AG04450 (cell line): Measurements from ENCODE around the gene MBNL1. TPM values are rescaled to one million over a fixed set of nuclear protein-coding genes. Genes with fewer than 3 reads are reported as not detected.

Experiments
- CTCF ChIA-PET: fragments of 300-600, 350-600 bp; formaldehyde crosslinking; extraction: SDS; loops from one replicate; lab custom pipeline; 2022; ENCODE audit warnings: antibody characterized with exemption, inconsistent platforms; lab: Charles Lee
- POLR2A ChIA-PET: fragments of 350-600 bp; formaldehyde crosslinking; extraction: SDS; loops from one replicate; lab custom pipeline; 2021; ENCODE audit warnings: antibody characterized with exemption, inconsistent platforms; lab: Yijun Ruan, JAX
- DNase-seq: peaks from one replicate; pipeline ENCODE4 v3.0.0-alpha.2; 2011; ENCODE audit warnings: low read depth, low spot score
- H3K27ac ChIP-seq: one replicate; pipeline ENCODE4 v1.5.1; 2012; ENCODE audit warnings: low read depth, low read length, control low read depth
- H3K27me3 ChIP-seq: one replicate; pipeline ENCODE4 v1.6.0; 2012; ENCODE audit warnings: low read length; ENCODE audit not compliant: control insufficient read depth, insufficient read depth
- H3K4me3 ChIP-seq: 2 replicates; pipeline ENCODE4 v1.5.1; 2011; ENCODE audit warnings: mild to moderate bottlenecking, low read depth, low read length, control low read depth
- H3K9me3 ChIP-seq: 2 replicates; pipeline ENCODE4 v1.5.1; 2012; ENCODE audit warnings: low read length; ENCODE audit not compliant: control insufficient read depth, insufficient read depth
- polyA plus RNA-seq: library from polyadenylated mRNA; depleted of rRNA; stranded (reverse); fragments of >200 nt; gene quantifications from 2 replicates; pipeline ENCODE4 v1.2.3, GENCODE V29; 2011
- TF ChIP-seq, protein P1 (sequence below): IDR thresholded peaks from 2 replicates; pipeline ENCODE4 v1.5.1; 2011; ENCODE audit warnings: low read depth, low read length, control low read depth, inconsistent platforms

Gene MBNL1
- polyA plus RNA-seq, 1 experiment: 92.1 TPM

DNA sequence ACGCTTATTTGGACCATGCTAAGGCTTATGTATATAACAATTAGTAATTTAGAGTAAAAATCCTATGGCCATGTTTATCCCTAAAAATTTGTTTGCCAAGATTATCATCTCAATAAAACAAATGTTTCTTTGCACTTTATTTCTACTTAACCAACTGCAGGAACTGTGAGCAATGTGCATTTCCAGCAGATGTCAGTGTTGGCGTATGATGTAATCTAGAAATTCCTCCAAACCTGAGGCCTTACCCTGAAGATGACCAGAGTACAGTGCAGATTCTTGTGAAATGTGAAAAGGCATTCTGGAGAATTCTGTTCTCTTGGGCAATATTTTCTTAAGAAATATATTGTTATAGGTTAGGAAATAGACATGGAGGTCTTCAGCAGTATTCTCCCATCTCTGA, 205.9 kb downstream of the MBNL1 start:
- H3K27me3 ChIP-seq: no peaks in the 10 kb centered on the region
- no peak for DNase-seq
- no peak overlapping the region for H3K4me3 ChIP-seq
- TF ChIP-seq, protein P1, sequence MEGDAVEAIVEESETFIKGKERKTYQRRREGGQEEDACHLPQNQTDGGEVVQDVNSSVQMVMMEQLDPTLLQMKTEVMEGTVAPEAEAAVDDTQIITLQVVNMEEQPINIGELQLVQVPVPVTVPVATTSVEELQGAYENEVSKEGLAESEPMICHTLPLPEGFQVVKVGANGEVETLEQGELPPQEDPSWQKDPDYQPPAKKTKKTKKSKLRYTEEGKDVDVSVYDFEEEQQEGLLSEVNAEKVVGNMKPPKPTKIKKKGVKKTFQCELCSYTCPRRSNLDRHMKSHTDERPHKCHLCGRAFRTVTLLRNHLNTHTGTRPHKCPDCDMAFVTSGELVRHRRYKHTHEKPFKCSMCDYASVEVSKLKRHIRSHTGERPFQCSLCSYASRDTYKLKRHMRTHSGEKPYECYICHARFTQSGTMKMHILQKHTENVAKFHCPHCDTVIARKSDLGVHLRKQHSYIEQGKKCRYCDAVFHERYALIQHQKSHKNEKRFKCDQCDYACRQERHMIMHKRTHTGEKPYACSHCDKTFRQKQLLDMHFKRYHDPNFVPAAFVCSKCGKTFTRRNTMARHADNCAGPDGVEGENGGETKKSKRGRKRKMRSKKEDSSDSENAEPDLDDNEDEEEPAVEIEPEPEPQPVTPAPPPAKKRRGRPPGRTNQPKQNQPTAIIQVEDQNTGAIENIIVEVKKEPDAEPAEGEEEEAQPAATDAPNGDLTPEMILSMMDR: peak; percentile 61
- no peak overlapping the region for H3K27ac ChIP-seq
- CTCF ChIA-PET: interaction anchor here (0.7 to 4.0 kb wide), 5 partner anchors 11 to 100 kb away, joined by 3 to 21 read pairs (median 5); no protein-coding TSS in a partner anchor
- H3K9me3 ChIP-seq: no peaks in the 10 kb centered on the region
- POLR2A ChIA-PET: no interaction called here

DNA sequence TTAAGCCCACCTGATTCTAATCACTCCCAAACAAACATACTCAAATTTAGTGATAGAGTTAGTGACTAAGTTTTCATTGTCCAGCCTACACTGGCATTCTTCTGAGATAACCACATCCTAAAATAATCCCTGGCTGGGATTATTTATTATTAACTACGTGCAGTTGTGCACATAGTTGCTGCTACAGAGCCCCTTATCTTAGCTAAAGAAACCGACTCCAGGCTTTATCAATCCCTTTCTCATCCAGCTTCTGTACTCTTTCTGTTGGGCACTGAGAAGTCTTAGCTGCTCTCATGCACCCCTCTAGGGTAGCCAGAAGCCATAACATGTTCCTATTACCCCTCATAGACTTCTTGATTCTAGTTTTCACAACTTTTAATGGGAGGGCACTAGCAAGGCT, 208.7 kb downstream of the MBNL1 start:
- Histone ChIP-seq H3K27me3 (no peaks in the 10 kb centered on the region), H3K27ac (no peak overlapping the region), H3K4me3 (no peak overlapping the region), H3K9me3 (no peaks in the 10 kb centered on the region)
- ChIA-PET CTCF (interaction anchor here (1.0 to 4.0 kb wide), 2 partner anchors 46 to 97 kb away, joined by 4 to 21 read pairs; no protein-coding TSS in a partner anchor), POLR2A (no interaction called here)
- DNase-seq: no peak
- TF ChIP-seq, protein P1: no peak

DNA sequence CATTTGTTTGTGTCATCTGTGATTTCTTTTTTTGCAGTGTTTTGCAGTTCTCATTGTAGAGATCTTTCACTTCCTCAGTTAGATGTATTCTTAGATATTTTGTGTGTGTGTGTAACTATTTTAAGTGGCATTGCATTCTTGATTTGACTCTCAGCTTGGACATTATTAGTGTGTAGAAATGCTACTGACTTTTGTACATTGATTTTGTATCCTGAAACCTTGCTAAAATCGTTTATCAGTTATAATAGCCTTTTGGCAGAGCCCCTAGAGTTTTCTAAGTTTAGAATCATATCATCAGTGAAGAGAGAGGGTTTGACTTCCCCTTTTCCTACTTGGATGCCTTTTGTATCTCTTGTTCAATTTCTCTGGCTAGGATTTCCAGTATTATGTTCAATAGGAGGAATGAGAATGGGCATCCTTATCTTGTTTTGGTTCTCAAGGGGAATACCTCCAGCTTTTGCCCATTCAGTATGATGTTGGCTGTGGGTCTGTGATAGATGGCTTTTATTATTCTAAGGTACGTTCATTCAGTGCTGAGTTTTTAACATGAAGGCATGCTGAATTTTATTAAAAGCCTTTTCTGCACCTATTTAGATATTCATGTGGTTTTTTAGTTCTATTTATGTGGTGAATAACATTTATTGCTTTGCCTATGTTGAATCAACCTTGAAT, 211.7 kb downstream of the MBNL1 start:
- no peaks in the 10 kb centered on the region for H3K27me3 ChIP-seq
- no peak overlapping the region for H3K27ac ChIP-seq
- H3K4me3 ChIP-seq: no peak overlapping the region
- ChIA-PET CTCF (no interaction called here), POLR2A (no interaction called here)
- TF ChIP-seq, protein P1: no peak
- H3K9me3 ChIP-seq: no peaks in the 10 kb centered on the region
- no peak for DNase-seq

DNA sequence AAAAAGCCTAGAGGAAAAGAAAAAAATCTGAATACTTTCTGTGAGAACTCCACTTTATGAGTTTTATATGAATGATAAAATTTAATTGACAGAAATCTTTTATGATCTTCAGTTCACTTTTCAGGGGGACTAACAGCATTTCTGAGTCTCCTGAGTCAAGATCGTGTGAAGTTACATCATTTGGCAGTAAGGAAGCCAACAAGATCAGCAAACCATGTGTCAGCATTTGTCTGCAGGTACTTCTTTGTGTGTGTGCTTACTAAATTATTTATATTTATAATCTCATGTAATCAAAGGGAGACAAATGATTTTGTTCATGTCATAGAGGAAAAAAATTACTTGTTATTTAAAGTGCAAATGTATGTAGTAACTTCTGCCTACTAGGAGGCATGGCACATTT, 217.6 kb downstream of the MBNL1 start:
- POLR2A ChIA-PET: no interaction called here
- no peak for DNase-seq
- Histone ChIP-seq H3K27ac (no peak overlapping the region), H3K4me3 (no peak overlapping the region), H3K9me3 (no peaks in the 10 kb centered on the region), H3K27me3 (no peaks in the 10 kb centered on the region)
- CTCF ChIA-PET: interaction anchor here (0.5 to 1.6 kb wide), 3 partner anchors 11 to 1051 kb away, joined by 3 to 5 read pairs (median 5); no protein-coding TSS in a partner anchor
- TF ChIP-seq, protein P1: no peak

DNA sequence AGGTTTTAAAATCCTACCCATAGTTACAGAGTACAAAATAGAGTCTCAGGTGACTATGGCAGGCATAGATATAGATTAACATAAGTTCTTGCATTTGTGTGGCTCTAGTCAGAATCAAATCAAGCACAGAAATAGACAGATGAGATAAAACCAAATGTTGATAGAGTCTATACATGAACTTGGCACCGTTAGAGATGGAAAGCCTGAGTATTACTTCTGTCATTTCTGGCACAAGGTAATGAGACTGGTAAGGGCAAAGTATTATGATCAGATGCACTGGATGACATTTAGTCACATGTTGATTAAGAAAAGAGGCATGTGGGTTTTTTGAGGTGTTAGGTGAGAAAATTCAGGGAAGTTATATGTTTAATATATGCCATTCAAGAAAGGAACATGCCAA, 219.7 kb downstream of the MBNL1 start:
- POLR2A ChIA-PET: no interaction called here
- no peak for DNase-seq
- TF ChIP-seq, protein P1: no peak

More for the DNA sequence above, 219.7 kb downstream of the MBNL1 start:
- Histone ChIP-seq H3K27ac (no peak overlapping the region), H3K4me3 (no peak overlapping the region), H3K9me3 (no peaks in the 10 kb centered on the region), H3K27me3 (no peaks in the 10 kb centered on the region)
- CTCF ChIA-PET: no interaction called here
